ENCODE results near the gene IFT81.
"Not testable (repeated sequence)": the region's sequence is repeated elsewhere in the genome, so short reads cannot be mapped to it uniquely, and the experiment has no call there.

Gene IFT81

GRCh38 chr12:110245369-110245772 lies 121.2 kb downstream of the IFT81 start:
- no peak for DNase-seq (ENCODE audit: low spot score)

GRCh38 chr12:110246636-110247339 lies 122.6 kb downstream of the IFT81 start:
- DNase-seq (ENCODE audit: low spot score), result no peak

DNA sequence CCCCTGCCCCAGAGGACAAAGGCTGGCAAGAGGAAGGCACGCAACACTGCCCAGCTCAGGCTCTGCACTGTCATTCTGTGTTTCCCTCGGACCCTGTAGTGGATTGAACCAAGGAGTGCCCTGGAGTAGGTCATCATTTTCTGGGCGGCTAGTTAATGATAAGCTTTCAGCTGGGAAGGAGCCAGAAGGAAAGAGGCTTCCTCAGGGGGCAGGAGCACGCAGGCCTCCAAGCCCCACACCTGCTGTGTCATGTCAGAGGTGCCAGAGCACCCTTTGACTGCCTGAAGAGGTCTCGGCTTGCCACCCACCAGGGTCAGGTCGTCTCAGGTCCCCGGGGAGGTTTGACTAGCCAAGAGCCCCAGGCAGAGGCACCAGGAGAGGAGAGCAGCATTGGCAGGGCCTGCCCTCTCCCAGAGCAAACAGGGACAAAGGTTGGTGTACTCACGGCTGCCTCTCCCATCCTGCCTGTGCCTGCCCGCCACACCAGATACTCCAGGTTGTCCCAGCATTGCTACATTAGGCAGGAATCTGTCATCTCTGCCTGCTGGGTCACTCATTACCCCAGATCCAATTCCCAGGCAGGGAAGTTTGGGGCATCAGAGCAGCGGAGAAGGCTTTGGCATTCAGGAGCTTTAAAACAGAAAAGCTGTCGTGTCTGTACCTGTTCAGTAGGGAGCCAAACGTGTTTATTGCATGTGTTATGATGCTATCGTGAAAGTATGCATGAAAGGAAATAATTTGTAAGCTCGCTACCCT lies 123.4 kb downstream of the IFT81 start:
- DNase-seq (ENCODE audit: low spot score), result no peak

DNA sequence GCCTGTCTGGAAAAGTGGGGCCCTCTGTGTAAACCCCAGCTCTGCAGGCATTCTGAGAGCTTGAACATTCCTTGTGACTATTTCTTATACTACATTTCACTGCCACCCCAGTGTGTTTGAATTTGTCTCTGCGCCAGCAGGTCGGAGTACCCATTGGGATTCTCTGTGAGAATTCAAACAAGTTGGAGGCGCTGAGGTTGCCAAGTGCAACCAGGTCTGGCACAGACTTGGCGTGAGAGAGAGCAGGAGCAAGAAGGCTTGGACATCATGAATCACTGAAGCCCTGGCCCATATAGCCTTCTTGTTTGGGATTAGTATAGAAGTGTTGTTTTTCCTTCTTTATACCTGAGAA lies 123.9 kb downstream of the IFT81 start:
- DNase-seq (ENCODE audit: low spot score), result no peak

DNA sequence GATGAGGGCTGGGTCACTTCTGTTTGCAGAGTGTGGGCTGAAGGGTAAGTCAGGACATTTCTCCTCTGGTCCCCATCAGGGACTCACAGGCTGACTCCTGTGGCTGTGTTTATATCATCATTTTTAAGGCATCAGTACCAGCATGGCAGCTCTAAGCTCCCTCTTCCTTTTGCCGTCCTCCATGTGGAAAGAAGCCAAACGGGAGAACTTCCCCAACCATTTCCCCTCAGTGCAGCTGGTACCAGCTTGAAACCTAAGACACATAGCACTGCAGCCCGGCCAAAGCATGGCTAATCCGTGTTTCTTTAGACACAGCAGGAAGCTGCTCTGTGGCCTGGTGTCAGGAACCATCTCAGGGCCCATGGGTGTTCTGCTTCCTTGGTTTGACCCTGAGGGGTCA lies 124.9 kb downstream of the IFT81 start:
- DNase-seq (ENCODE audit: low spot score), result no peak

DNA sequence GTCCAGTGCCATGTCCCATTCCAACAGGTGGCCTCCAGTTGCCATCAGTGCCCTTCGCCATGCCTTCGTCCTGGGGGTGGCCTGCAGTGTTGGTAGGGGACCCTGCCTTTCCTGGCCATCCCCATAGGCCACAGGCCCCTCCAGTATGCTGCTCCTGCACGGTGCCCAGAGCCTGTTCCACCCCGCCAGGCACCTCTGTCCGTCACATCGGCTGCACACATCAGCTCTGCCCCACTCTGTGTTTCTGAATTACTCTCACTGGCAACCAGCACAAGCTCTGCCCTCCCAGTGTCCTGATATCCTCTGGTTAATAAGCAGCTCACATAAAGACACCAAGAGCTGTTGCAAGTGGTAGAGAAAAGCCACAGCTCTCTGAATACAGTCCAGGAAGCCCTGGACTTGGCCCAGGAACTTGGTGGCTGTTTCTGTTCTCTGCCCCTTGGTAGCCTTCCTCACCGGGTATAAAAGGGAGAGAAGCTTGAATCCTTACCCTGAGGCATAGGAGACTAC lies 125.6 kb downstream of the IFT81 start:
- DNase-seq (ENCODE audit: low spot score), result no peak

DNA sequence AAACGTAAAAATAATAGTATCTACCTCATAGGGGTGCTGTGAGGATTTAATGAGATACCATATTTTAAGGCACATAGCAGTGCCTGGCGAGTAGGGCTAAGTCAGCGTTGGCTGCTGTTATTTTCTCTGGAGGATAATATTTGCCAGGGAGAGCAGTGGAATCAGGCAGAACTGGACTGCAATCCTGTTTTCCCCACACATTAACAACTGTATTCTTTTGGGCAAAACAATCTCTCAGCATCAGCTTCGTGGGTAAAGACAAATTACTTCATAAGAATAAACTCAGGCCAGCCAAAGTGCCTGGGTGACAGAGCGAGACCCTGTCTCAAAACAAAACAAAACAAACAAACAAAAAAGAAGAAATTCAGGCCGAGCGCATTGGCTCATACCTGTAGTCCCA lies 127.2 kb downstream of the IFT81 start:
- no peak for DNase-seq (ENCODE audit: low spot score)

DNA sequence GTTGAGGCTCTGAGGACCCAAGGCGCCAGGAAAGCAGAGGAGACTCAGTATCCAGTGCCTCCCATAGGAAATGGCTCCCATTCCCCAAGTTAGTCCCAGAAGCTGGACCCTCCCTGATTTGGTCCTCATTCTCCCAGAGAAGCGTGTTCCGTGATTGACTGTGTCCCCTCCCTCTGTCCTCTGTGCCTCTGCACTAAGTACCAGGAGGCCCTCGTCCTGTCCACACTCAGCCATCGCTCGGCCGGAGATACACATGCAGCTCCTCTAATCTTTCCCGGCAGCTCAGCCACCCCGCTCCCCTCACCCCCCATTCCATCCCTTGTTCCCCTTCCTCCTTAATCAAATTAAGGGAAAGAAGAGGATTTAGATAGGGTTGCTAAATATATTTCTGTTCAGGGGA lies 128.6 kb downstream of the IFT81 start:
- no peak for DNase-seq (ENCODE audit: low spot score)

DNA sequence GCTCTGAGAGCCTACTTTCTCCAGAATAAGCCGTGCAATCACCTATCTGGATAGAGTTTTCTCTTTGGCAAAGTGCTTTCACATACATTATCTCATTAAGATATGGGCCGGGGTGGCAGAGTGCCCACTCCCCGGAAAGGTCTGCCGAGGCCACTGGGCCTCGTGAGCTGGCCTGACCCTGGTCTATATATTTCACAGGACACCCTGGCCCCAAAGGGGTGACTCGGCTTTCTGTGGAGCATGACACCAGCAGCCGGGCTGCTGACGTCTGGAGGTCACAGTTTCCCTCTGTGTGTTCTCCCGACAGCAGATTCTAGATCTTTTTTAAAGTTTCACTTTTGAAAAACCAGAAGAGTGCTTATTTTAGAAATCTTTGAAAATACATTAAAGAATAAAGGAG lies 129.0 kb downstream of the IFT81 start:
- DNase-seq (ENCODE audit: low spot score), result no peak

DNA sequence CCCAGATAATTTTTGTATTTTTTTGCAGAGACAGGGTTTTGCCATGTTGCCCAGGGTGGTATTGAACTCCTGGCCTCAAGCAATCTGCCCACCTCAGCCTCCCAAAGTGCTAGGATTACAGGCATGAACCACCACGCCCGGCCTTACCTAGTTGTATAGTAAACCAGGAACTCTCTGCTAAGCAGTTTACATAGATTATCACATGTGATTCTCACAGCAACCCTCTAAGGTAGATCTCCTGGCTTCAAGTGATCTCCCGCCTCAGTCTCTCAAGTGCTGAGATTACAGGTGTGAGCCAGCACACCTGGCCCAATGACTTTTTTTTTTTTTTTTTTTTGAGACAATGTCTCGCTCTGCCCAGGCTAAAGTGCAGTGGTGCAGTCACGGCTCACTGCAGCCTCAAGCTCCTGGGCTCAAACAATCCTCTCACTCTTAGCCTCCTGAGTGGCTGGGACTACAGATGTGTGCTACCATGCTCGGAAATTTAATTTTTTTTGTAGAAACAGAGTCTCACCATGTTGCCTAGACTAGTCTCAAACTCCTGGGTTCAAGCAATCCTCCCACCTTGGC lies 130.9 kb downstream of the IFT81 start:
- no peak for DNase-seq (ENCODE audit: low spot score)

DNA sequence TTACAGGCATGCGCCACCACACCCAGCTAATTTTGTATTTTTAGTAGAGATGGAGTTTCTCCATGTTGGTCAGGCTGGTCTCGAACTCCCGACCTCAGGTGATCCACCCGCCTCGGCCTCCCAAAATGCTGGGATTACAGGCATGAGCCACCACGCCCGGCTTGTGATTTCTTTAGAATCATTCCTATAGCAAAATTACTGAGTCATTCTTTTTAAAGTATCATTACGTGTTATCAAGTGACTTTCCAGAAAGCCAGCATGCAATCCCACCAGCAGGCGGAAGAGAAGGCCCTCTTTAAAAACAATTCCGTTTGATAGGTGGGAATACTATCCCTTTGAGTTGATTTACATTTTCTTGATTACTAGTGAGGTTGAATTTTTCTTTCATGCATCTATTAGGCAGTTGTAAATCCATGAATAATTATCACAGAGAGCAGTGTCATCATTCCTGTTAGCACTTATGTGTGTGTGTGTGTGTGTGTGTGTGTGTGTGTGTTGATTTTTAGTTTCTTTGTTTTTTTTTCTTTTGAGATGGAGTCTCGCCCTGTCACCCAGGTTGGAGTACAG lies 131.8 kb downstream of the IFT81 start:
- DNase-seq (ENCODE audit: low spot score), result not testable (repeated sequence)

DNA sequence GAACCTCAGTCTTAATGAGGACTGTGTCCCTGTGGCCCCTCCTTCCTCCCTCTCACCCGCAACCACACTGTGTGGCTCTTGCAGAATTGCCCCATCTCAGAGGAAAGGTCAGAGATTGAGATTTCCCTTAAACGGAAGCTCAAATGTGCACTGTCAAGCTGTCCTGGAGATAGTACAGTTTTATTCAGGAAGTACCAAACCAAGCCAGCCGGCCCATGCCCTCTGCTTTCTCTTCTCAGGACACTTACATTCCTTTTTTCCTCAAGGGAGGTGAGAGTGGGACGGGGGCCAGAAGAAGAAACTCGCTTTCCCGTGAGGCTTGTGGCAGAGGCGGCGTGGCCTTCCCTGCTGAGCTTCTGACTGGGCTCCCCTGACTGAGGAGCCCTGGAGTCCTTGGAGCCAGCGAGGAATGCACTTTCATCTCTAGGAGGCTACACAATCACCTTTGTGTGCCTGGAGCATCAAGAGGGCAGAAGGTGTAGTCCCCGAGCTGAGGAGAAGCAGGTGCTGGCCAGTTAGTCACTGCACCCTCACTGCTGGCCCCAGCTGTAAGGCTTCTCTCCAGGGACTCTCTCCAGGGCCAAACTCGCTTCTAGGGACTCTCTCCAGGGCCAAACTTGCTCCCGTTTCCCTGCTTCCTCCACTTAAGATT lies 132.7 kb downstream of the IFT81 start:
- DNase-seq (ENCODE audit: low spot score), result no peak

GRCh38 chr12:110258466-110258865 lies 134.3 kb downstream of the IFT81 start:
- no peak for DNase-seq (ENCODE audit: low spot score)

- no peak for DNase-seq (ENCODE audit: low spot score)
These were observed 138.6 kb downstream of the IFT81 start for GRCh38 chr12:110262442-110263388.

DNA sequence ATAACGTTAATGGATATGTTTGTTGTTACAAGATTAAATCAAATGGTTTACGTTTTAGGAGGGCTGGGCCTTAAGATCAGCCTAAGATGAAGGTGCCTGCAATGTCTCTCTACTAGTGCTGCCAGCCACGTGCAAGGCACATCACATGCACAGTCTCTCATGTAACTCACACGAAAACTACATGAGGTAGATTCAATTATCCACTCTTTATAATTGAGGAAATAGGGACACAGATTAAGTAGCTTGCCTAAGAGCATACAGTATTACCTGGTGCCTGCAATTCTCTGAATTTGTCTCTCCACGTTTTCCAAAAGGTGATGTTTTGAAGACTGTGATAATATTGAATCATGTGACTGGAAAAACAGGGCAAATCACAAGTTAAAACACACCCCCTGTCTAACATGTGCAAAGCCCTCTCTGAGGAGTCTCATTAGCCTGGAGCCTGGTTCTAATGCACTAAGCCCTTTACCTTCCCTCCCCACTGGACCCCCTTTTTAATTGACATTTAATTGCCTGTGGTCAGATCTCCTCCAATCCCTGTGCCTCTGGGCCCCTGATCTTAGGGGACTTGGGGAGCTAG lies 142.3 kb downstream of the IFT81 start:
- no peak for DNase-seq (ENCODE audit: low spot score)

- no peak for DNase-seq (ENCODE audit: low spot score)
These were observed 142.9 kb downstream of the IFT81 start for GRCh38 chr12:110266980-110267620.
